SJCRH30 (cell line): Measurements from ENCODE around the gene DDR2. TPM values are rescaled to one million over a fixed set of nuclear protein-coding genes. Genes with fewer than 3 reads are reported as not detected.

Source experiments
- DNase-seq, 2 experiments: peaks; one replicate each; pipeline ENCODE4 v3.0.0-alpha.2; 2015 to 2020
- H3K27ac ChIP-seq: fragments of 250-450 bp; sonication (Bioruptor Pico); 2 replicates; pipeline ENCODE4 v1.5.1; 2020; ENCODE audit warnings: mild to moderate bottlenecking, moderate library complexity
- H3K27me3 ChIP-seq: fragments of 250-450 bp; sonication (Bioruptor Pico); 2 replicates; pipeline ENCODE4 v1.5.1; 2020; ENCODE audit warnings: mild to moderate bottlenecking, moderate library complexity
- H3K36me3 ChIP-seq: fragments of 250-450 bp; sonication (Bioruptor Pico); 2 replicates; pipeline ENCODE4 v1.5.1; 2020; ENCODE audit warnings: mild to moderate bottlenecking, moderate library complexity
- H3K4me1 ChIP-seq: fragments of 250-450 bp; sonication (Bioruptor Pico); 2 replicates; pipeline ENCODE4 v1.5.1; 2020; ENCODE audit warnings: mild to moderate bottlenecking, moderate library complexity
- H3K4me3 ChIP-seq: fragments of 250-450 bp; sonication (Bioruptor Pico); 2 replicates; pipeline ENCODE4 v1.5.1; 2020; ENCODE audit warnings: mild to moderate bottlenecking, moderate library complexity
- H3K9me3 ChIP-seq: fragments of 250-450 bp; sonication (Bioruptor Pico); replicated peaks from 2 replicates; pipeline ENCODE4 v1.5.1; 2020; ENCODE audit warnings: mild to moderate bottlenecking, moderate library complexity
- total RNA-seq: library from RNA; depleted of rRNA; stranded (reverse); fragments of >200 nt; shearing (Covaris generic); gene quantifications from 2 replicates; pipeline ENCODE4 v1.2.3, GENCODE V29; 2014

DDR2 gene
- total RNA-seq, 1 experiment from 2014 or later, result 47.8 TPM

- Histone ChIP-seq H3K27me3 (no peaks in the 10 kb centered on the region), H3K36me3 (no peaks in the 10 kb centered on the region), H3K4me3 (no peak overlapping the region), H3K9me3 (no peaks in the 10 kb centered on the region), H3K27ac (no peak overlapping the region), H3K4me1 (no peaks in the 10 kb centered on the region)
- no peak for DNase-seq
Observed at GRCh38 chr1:162671664-162672410, 39.6 kb downstream of the DDR2 start.

GRCh38 chr1:162672622-162673260, 40.5 kb downstream of the DDR2 start:
- DNase-seq, result no peak
- Histone ChIP-seq H3K4me3 (no peak overlapping the region), H3K36me3 (no peaks in the 10 kb centered on the region), H3K27ac (no peak overlapping the region), H3K27me3 (no peaks in the 10 kb centered on the region), H3K9me3 (no peaks in the 10 kb centered on the region), H3K4me1 (no peaks in the 10 kb centered on the region)

DNA sequence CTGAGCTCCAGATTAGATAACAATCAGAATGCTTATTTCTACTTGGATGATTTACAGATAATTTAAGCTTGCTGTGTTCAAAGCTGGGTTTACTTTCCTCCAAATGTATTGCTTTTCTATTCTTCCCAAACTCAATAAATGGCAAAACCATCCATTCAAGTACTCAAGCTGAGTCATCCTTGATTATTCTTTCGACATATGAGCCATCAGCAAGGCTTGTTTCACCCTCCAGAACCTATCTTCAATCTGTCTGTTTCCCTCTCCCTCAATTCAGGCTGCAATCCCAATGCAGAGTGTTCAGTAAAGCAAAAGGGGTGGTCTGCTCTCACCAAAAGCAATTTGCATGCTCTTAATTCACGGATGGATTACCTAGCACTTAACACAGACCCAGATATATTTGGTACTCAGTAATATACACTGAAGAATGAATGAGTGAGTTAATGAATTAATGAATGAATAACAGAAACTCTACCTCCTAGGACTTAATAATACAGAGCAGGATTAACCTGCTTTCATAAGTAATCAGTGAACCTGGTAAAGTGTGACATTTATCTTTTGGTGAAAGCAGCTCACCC, 41.9 kb downstream of the DDR2 start:
- H3K9me3 ChIP-seq, result no peaks in the 10 kb centered on the region; the same call in 1 of the 2 replicates
- no peak overlapping the region for H3K4me3 ChIP-seq
- no peaks in the 10 kb centered on the region for H3K27me3 ChIP-seq
- H3K36me3 ChIP-seq, result no peaks in the 10 kb centered on the region
- H3K4me1 ChIP-seq, result no peaks in the 10 kb centered on the region
- H3K27ac ChIP-seq, result no peak overlapping the region
- DNase-seq, result no peak

- no peaks in the 10 kb centered on the region; the same call in 1 of the 2 replicates for H3K9me3 ChIP-seq
- H3K4me3 ChIP-seq, result no peak overlapping the region
- no peak for DNase-seq
- no peaks in the 10 kb centered on the region for H3K36me3 ChIP-seq
- no peak overlapping the region for H3K27ac ChIP-seq
- no peaks in the 10 kb centered on the region for H3K27me3 ChIP-seq
- no peaks in the 10 kb centered on the region for H3K4me1 ChIP-seq
Observed at GRCh38 chr1:162676087-162676486, 43.8 kb downstream of the DDR2 start.

GRCh38 chr1:162676750-162677149, 44.5 kb downstream of the DDR2 start:
- DNase-seq, result no peak
- no peaks in the 10 kb centered on the region for H3K27me3 ChIP-seq
- no peaks in the 10 kb centered on the region; the same call in 1 of the 2 replicates for H3K9me3 ChIP-seq
- no peaks in the 10 kb centered on the region for H3K36me3 ChIP-seq
- H3K27ac ChIP-seq, result no peak overlapping the region
- no peak overlapping the region for H3K4me3 ChIP-seq
- no peaks in the 10 kb centered on the region for H3K4me1 ChIP-seq

- DNase-seq, result no peak
- no peaks in the 10 kb centered on the region; the same call in 1 of the 2 replicates for H3K9me3 ChIP-seq
- no peaks in the 10 kb centered on the region for H3K27me3 ChIP-seq
- no peaks in the 10 kb centered on the region for H3K36me3 ChIP-seq
- H3K4me1 ChIP-seq, result no peaks in the 10 kb centered on the region
- H3K27ac ChIP-seq, result no peak overlapping the region
- H3K4me3 ChIP-seq, result no peak overlapping the region
Observed at GRCh38 chr1:162677607-162678371, 45.5 kb downstream of the DDR2 start.

DNA sequence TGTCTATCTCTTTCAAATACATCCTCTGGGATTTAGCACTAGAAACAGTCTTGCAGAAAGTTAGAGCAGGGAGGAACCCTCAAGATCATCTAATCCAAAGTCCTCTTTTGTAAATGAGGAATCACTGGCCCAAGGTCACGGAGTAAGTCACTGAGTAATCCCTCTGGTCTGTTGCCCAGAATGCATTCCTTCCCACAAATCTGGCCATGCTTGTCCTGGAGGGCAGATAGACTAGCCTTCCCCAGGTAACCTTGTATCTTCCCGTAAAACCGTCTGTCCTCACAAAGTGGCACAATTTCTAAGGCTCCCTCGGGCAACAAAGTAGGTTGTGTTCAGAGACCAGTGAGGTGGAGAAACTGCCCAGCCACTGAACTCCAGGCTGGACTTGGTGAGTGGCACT, 46.2 kb downstream of the DDR2 start:
- Histone ChIP-seq H3K36me3 (no peaks in the 10 kb centered on the region), H3K27ac (no peak overlapping the region), H3K27me3 (no peaks in the 10 kb centered on the region), H3K4me3 (no peak overlapping the region), H3K4me1 (no peaks in the 10 kb centered on the region), H3K9me3 (no peaks in the 10 kb centered on the region; the same call in 1 of the 2 replicates)
- no peak for DNase-seq

GRCh38 chr1:162679298-162679697, 47.0 kb downstream of the DDR2 start:
- no peak overlapping the region for H3K4me3 ChIP-seq
- no peaks in the 10 kb centered on the region for H3K27me3 ChIP-seq
- H3K4me1 ChIP-seq, result no peaks in the 10 kb centered on the region
- no peaks in the 10 kb centered on the region for H3K36me3 ChIP-seq
- no peak overlapping the region for H3K27ac ChIP-seq
- no peak for DNase-seq
- H3K9me3 ChIP-seq, result no peaks in the 10 kb centered on the region; the same call in 1 of the 2 replicates

GRCh38 chr1:162680419-162681121, 48.3 kb downstream of the DDR2 start:
- Histone ChIP-seq H3K4me1 (no peaks in the 10 kb centered on the region), H3K4me3 (no peak overlapping the region), H3K27me3 (no peaks in the 10 kb centered on the region), H3K36me3 (no peaks in the 10 kb centered on the region), H3K27ac (no peak overlapping the region), H3K9me3 (no peaks in the 10 kb centered on the region; the same call in 1 of the 2 replicates)
- DNase-seq, result no peak

DNA sequence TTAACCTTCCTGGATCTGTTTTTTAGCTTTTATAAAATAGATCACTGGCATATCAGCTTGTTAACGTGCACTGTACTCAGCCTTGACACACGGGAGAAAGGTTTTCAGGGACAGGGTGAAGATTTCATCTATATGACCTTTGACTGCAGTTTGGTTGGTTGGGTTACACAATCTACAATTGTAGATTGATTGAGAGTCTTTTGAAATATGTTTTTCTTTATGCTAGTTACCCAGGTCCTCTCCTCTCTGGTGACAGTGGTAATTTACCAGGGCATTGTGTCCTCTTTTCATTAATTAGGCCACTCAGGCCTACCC, 48.8 kb downstream of the DDR2 start:
- DNase-seq, result no peak
- Histone ChIP-seq H3K4me1 (no peaks in the 10 kb centered on the region), H3K27ac (no peak overlapping the region), H3K9me3 (no peaks in the 10 kb centered on the region; the same call in 1 of the 2 replicates), H3K36me3 (no peaks in the 10 kb centered on the region), H3K4me3 (no peak overlapping the region), H3K27me3 (no peaks in the 10 kb centered on the region)

DNA sequence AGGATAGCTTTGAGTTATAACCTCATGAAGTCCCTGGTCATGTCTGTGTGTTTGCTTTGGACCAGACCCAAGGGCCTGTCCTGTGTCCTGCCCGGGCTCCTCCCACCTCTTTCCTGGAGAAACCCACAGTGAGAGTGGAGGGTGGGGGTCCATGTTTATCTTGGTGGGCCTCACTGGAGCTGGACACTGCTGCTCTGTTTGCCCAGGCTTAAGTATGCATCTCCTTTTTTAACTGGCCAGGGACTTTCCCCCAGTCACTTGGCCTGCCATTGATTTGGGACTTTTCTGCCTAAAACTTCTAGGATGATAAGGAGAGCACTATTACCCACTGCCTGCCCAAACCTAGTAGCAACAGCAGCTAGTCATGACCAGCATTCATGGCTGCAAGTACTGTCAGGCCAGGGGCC, 49.8 kb downstream of the DDR2 start:
- H3K4me3 ChIP-seq, result no peak overlapping the region
- no peak overlapping the region for H3K27ac ChIP-seq
- no peaks in the 10 kb centered on the region for H3K4me1 ChIP-seq
- peak; percentile 9 to 14 for DNase-seq
- H3K27me3 ChIP-seq, result no peaks in the 10 kb centered on the region
- H3K9me3 ChIP-seq, result no peaks in the 10 kb centered on the region; the same call in 1 of the 2 replicates
- H3K36me3 ChIP-seq, result no peaks in the 10 kb centered on the region

DNA sequence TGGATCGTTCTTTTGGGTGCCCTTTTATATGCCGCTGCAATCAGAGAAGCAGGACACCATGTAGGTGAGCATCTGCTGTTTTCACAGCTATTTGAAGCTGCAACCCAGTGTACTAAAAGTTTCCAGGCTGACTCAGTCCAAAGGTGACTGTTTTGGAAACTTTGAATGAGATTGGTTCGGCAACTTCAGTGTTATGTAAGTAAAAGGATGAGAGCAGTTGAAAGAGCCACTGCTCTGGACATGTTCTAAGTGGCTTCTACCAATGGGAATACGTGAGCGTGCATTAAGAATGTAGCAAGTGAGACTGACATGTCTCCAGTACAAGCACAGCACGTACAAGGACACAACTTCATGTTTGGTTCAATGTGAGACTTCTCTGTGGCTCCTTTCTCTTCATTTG, 55.6 kb downstream of the DDR2 start:
- Histone ChIP-seq H3K4me1 (no peaks in the 10 kb centered on the region; the same call in 1 of the 2 replicates), H3K4me3 (no peak overlapping the region), H3K27me3 (no peaks in the 10 kb centered on the region), H3K27ac (no peak overlapping the region), H3K36me3 (no peaks in the 10 kb centered on the region), H3K9me3 (no peaks in the 10 kb centered on the region)
- no peak for DNase-seq

DNA sequence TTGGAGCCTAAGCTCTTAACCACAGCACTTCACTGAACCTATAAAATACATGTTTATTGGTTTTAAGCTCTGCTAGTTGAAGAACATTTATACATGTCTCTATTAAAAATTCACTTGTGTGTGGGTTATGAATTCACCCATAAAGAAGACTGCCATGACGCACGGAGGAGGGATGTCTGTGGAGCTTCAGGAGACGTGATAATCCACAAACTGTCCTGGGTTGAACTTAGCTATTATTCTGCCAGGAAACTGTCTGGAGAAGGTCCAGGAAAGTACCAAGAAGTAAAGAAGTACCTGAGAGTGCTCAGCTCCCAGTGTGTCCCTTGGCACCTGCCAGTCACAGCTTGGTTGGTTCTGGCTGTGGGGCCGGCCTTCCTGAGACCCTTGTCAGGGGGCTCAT, 56.3 kb downstream of the DDR2 start:
- H3K27me3 ChIP-seq, result no peaks in the 10 kb centered on the region
- no peaks in the 10 kb centered on the region for H3K36me3 ChIP-seq
- H3K27ac ChIP-seq, result no peak overlapping the region
- H3K9me3 ChIP-seq, result no peaks in the 10 kb centered on the region
- no peak overlapping the region for H3K4me3 ChIP-seq
- H3K4me1 ChIP-seq, result no peaks in the 10 kb centered on the region; the same call in 1 of the 2 replicates
- no peak for DNase-seq

DNA sequence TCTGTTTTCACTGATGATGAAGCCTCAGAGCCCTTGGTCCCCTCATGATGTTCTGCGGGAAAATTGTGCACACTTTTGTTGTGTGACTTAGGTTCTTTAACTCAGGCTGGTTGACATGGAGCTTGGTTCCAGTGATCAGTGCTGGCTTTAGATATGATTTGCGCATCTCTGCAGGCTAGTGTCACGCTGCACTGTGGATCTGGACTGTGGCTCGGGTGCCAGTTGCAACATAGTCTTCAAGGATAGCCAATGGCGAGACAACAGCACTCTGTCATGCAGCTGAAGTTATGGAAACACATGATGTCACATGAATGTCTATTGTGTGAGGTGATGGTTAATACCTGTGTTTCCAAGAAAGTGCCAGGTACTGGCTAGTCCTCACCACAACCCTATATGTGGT, 56.7 kb downstream of the DDR2 start:
- Histone ChIP-seq H3K27ac (no peak overlapping the region), H3K36me3 (no peaks in the 10 kb centered on the region), H3K27me3 (no peaks in the 10 kb centered on the region), H3K9me3 (no peaks in the 10 kb centered on the region), H3K4me3 (no peak overlapping the region), H3K4me1 (no peaks in the 10 kb centered on the region; the same call in 1 of the 2 replicates)
- no peak for DNase-seq
